Stimulated activated CD8-positive, alpha-beta memory T cell treated with anti-CD3 and anti-CD28 coated beads, Interleukin-7, amount 100 ng/mL, for 48 hours (primary cell): ENCODE data around the gene SOBP.

Experiments
- DNase-seq, 2 donors: peaks; one replicate each; pipeline ENCODE4 v3.0.0-alpha.2; 2020; ENCODE audit warnings: low read depth in 1 of 2; ENCODE audit errors: extremely low read depth in 1 of 2

SOBP gene

DNA sequence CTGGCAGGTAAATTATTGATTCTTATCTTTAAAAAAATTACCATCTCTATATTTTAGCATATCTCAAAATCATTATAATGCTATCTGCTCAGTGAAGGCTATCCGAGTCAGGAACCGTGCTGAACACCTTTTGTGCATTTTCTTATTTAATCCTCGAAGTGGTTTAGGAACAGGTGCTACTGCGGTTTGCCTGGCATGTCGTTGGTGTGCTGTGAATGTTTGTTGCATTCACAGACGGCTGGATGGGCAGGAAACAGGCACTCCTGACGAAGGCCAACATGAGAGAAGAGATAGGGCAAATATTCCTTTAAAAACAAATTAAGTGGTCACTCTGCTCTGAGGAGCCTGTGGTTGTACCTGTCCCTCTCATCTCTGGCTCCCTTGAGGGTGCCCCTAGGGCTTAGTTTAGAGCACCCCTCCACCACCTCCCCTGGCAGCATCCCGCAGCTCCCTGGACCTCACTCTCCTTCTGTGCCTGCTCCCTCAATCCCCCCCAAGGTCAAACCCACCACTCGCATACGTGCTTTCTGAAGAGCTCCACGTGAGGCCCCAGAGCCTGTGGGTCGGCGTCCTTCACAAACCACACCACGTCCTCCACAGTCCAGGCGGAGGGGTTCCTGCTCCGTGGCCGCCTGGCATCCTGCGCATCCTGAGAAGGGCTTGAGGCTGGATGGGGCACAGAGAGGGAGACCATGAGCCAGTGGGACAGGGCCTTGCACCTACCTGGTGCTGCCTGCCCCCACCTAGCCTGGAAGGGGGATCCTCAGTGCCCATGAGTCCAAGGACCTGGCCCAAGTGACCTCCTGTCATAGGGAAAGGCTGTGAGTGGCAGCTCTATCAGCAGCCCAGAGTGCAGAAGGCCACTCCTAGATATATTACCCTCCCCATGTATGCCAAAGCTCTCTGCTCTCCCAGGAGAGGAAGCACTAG is 217.7 kb downstream of the SOBP start:
- DNase-seq, result no peak

DNA sequence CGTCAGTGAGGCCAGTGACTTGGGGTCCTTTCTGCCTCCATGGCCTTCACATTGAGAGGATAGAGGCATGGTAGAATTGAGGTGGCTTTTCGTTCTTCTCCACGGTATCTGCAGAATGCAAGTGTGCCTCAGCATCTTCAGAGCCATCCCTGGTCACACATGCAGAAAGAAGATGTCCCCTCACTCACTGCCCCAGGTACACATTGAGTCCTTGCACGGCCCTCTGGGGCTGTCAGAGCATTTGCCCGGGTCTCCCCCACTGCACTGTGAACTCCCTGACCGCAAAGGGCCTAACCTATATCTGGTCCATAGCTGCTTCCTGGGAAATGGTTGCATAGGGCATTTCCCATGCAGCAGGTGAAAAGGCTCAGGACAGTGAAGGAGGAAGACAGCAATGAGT is 218.5 kb downstream of the SOBP start:
- no peak for DNase-seq

DNA sequence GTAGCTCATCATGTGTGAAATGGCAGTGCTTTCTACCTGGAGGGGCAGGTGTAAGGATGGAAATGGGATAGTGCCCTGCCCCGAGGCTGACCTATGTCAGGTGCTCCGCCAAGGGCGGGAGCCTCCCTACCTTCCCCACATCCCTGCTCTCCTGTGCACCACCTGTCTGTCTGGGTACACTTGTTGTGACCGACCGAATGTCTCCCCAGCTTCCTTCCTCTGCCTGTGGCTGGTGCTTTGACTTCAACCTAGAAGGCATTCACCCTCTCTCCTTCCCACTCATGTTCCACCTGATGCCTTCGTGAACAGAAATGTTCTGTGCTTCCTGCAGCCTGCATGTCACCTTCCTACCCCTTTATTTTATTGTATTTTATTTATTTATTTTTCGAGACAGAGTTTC is 219.4 kb downstream of the SOBP start:
- DNase-seq, result no peak
